KMS-11 (cell line): ENCODE measurements around the gene C1QTNF4.

Experiments
- H2AFZ ChIP-seq: fragments of 200-600 bp; sonication (generic); 2 replicates; pipeline ENCODE4 v1.6.1; 2016; ENCODE audit warnings: antibody characterized with exemption, mixed run types, low read depth
- H3K27ac ChIP-seq: fragments of 200-600 bp; sonication (generic); 2 replicates; pipeline ENCODE4 v1.6.1; 2016; ENCODE audit warnings: mild to moderate bottlenecking, mixed run types
- H3K27me3 ChIP-seq: fragments of 200-600 bp; sonication (generic); 2 replicates; pipeline ENCODE4 v1.6.1; 2017; ENCODE audit warnings: mild to moderate bottlenecking, low read depth, mixed run types, moderate library complexity; ENCODE audit not compliant: insufficient read depth
- H3K36me3 ChIP-seq: fragments of 200-600 bp; sonication (generic); 2 replicates; pipeline ENCODE4 v1.6.1; 2017; ENCODE audit warnings: mild to moderate bottlenecking, mixed run types; ENCODE audit not compliant: insufficient read depth
- H3K4me1 ChIP-seq: fragments of 200-600 bp; sonication (generic); 2 replicates; pipeline ENCODE4 v1.6.1; 2016; ENCODE audit warnings: mild to moderate bottlenecking, low read depth, mixed run types; ENCODE audit not compliant: poor library complexity, severe bottlenecking
- H3K4me2 ChIP-seq: fragments of 200-600 bp; sonication (generic); 2 replicates; pipeline ENCODE4 v1.7.0; 2016; ENCODE audit warnings: mild to moderate bottlenecking, mixed run types
- H3K4me3 ChIP-seq: fragments of 200-600 bp; sonication (generic); IDR thresholded peaks from 2 replicates; pipeline ENCODE4 v1.6.1; 2017; ENCODE audit warnings: low read depth, low read length, mixed read lengths; ENCODE audit not compliant: insufficient read depth
- H3K79me2 ChIP-seq: fragments of 200-600 bp; sonication (generic); 2 replicates; pipeline ENCODE4 v1.6.1; 2016; ENCODE audit warnings: low read depth, mixed run types; ENCODE audit not compliant: insufficient read depth
- H3K9ac ChIP-seq: fragments of 200-600 bp; sonication (generic); 2 replicates; pipeline ENCODE4 v1.6.1; 2016; ENCODE audit warnings: mild to moderate bottlenecking, mixed run types
- H4K20me1 ChIP-seq: fragments of 200-600 bp; sonication (generic); 2 replicates; pipeline ENCODE4 v1.6.1; 2016; ENCODE audit warnings: mild to moderate bottlenecking, mixed run types; ENCODE audit not compliant: insufficient read depth
- CTCF ChIP-seq: fragments of 200-600 bp; sonication (generic); conservative IDR thresholded peaks from 2 replicates; pipeline ENCODE4 v1.6.1; 2017; ENCODE audit warnings: low read depth, mild to moderate bottlenecking, antibody characterized with exemption, low read length, moderate library complexity, mixed read lengths

The C1QTNF4 gene

DNA sequence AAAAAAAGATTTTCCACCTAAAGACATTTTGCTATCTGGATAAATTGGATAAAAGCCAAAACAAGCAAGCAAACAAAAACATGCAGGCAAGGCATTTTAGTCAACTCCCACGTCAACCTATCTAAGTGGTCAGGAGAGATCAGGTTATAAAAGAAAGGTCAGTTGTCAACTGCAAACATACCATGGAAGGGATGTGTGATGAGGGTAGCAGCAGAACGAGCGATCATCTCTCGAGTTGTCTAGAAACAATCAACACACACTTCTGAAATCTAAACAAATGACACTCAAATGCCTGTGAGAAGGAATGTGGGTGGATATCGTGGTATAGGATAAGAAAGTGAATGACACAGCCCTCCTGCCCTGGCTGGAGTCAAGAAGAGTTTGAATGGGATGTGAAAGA lies 37.3 kb upstream of the C1QTNF4 start:
- H3K27me3 ChIP-seq: no peaks in the 10 kb centered on the region
- H4K20me1 ChIP-seq: no peaks in the 10 kb centered on the region
- H2AFZ ChIP-seq: no peak overlapping the region
- H3K4me3 ChIP-seq: no peak overlapping the region
- H3K9ac ChIP-seq: no peak overlapping the region
- H3K4me2 ChIP-seq: no peak overlapping the region
- H3K27ac ChIP-seq: no peak overlapping the region
- 0 out of 2 replicates have a peak, but pooled peaks cover 7% of the 10 kb centered on the region for H3K36me3 ChIP-seq
- no peaks in the 10 kb centered on the region for H3K4me1 ChIP-seq
- no peaks in the 10 kb centered on the region for H3K79me2 ChIP-seq
- TF ChIP-seq CTCF: no peak

DNA sequence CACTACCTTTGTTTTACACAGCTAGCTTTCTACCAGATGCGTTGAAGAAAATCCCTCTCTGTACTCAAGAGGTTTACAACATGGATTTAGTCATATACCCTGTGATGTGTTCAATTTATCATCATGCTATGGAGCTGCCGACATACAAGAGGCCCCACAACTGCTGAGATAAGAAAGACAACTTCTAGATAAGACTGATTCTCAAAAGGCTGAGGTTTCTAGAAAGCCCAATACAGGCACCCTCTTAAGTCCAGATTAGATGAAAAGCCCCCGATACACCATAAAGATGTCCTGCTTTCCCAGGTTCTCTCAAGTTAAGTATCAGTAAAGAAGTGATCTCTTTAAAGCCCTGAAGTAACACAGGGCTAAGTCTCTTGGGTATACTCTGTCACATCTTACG lies 33.8 kb upstream of the C1QTNF4 start:
- H3K4me1 ChIP-seq: no peaks in the 10 kb centered on the region
- H2AFZ ChIP-seq: no peak overlapping the region
- no peak overlapping the region for H3K27ac ChIP-seq
- H3K4me3 ChIP-seq: no peak overlapping the region
- no peaks in the 10 kb centered on the region for H3K27me3 ChIP-seq
- TF ChIP-seq CTCF: no peak
- H3K36me3 ChIP-seq: peaks cover 16% of the 10 kb centered on the region; the same call in 1 of the 2 replicates
- no peaks in the 10 kb centered on the region for H3K79me2 ChIP-seq
- no peaks in the 10 kb centered on the region for H4K20me1 ChIP-seq
- H3K4me2 ChIP-seq: no peak overlapping the region
- H3K9ac ChIP-seq: no peak overlapping the region

- H3K79me2 ChIP-seq: no peaks in the 10 kb centered on the region
- no peak overlapping the region for H3K4me2 ChIP-seq
- peaks cover 16% of the 10 kb centered on the region; the same call in 1 of the 2 replicates for H3K36me3 ChIP-seq
- no peaks in the 10 kb centered on the region for H3K27me3 ChIP-seq
- no peaks in the 10 kb centered on the region for H4K20me1 ChIP-seq
- no peak overlapping the region for H3K4me3 ChIP-seq
- no peak for TF ChIP-seq CTCF
- no peak overlapping the region for H3K27ac ChIP-seq
- H2AFZ ChIP-seq: no peak overlapping the region
- H3K4me1 ChIP-seq: no peaks in the 10 kb centered on the region
- H3K9ac ChIP-seq: no peak overlapping the region
These were observed 32.0 kb upstream of the C1QTNF4 start for GRCh38 chr11:47626234-47626633.

DNA sequence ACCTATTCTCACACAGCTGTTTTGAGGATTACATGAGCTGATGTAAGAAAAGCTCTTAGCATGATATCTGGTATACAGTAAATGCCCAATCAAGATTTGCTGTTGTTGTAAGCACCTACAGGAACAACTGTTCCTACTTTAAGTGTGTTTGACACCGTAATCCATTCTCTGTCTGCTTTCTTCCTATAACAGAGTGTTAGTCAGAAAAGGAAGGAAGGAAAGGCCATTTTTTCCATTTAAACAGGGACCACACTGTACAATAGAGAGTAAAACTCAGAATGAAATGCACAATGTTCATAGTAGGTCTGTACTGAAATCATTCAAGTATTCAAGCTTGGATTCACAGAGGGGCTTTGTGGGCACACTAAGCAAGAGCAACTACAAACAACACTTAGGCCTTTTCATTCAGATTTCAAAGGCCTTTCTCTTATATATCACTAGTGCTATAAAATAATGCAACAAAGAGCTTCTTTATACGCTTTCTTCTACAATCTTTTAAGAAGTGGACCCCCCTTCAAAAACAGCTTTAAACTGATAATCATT lies 26.7 kb upstream of the C1QTNF4 start:
- H3K9ac ChIP-seq: no peak overlapping the region
- no peak overlapping the region for H3K4me3 ChIP-seq
- H2AFZ ChIP-seq: no peak overlapping the region
- H3K36me3 ChIP-seq: peaks cover 9% of the 10 kb centered on the region; the same call in 1 of the 2 replicates
- no peaks in the 10 kb centered on the region for H3K27me3 ChIP-seq
- no peaks in the 10 kb centered on the region for H4K20me1 ChIP-seq
- H3K27ac ChIP-seq: no peak overlapping the region
- H3K4me2 ChIP-seq: no peak overlapping the region
- peaks cover 36% of the 10 kb centered on the region for H3K4me1 ChIP-seq
- H3K79me2 ChIP-seq: no peaks in the 10 kb centered on the region
- no peak for TF ChIP-seq CTCF
